NCI-H748 treated with DMSO at 0.1 percent for 48 hours (cell line): ENCODE data around the gene GLUD2.
A peak's percentile ranks its signal among the peaks of the same experiment; 100 is the strongest.
"Not testable (repeated sequence)": the region's sequence is repeated elsewhere in the genome, so short reads cannot be mapped to it uniquely, and the experiment has no call there.

Source experiments
- DNase-seq: peaks from one replicate; lab custom pipeline; 2025; lab: John Stamatoyannopoulos, UW

Gene GLUD2

GRCh38 chrX:121047441-121048419, at the start of gene GLUD2:
Gene GLUD2, plus strand, starts transcription at chrX:121047610. Its CDS starts 75 bp downstream, at chrX:121047685.
- not testable (repeated sequence) for DNase-seq

- no peak for DNase-seq
Measured at GRCh38 chrX:120999413-120999812, 48.0 kb upstream of the GLUD2 start.

- no peak for DNase-seq
Measured at GRCh38 chrX:121000589-121000988, 46.8 kb upstream of the GLUD2 start.

GRCh38 chrX:121008920-121009319, 38.5 kb upstream of the GLUD2 start:
- DNase-seq, result no peak

GRCh38 chrX:121009764-121010163, 37.6 kb upstream of the GLUD2 start:
- DNase-seq, result no peak

- DNase-seq, result no peak
Measured at GRCh38 chrX:121010218-121010617, 37.2 kb upstream of the GLUD2 start.

GRCh38 chrX:121011254-121011653, 36.2 kb upstream of the GLUD2 start:
- DNase-seq, result no peak

- DNase-seq, result no peak
Measured at GRCh38 chrX:121013897-121014455, 33.4 kb upstream of the GLUD2 start.

- no peak for DNase-seq
Measured at GRCh38 chrX:121014826-121015225, 32.6 kb upstream of the GLUD2 start.

GRCh38 chrX:121028419-121028818, 19.0 kb upstream of the GLUD2 start:
- DNase-seq, result no peak

GRCh38 chrX:121030083-121030482, 17.3 kb upstream of the GLUD2 start:
- no peak for DNase-seq

- no peak for DNase-seq
Measured at GRCh38 chrX:121032531-121032930, 14.9 kb upstream of the GLUD2 start.

- DNase-seq, result no peak
Measured at GRCh38 chrX:121036137-121036536, 11.3 kb upstream of the GLUD2 start.

GRCh38 chrX:121036951-121037350, 10.5 kb upstream of the GLUD2 start:
- no peak for DNase-seq

GRCh38 chrX:121050781-121051180, 3.4 kb downstream of the GLUD2 start:
- DNase-seq, result no peak

GRCh38 chrX:121052122-121052521, 4.7 kb downstream of the GLUD2 start:
- no peak for DNase-seq

GRCh38 chrX:121062289-121062688, 14.9 kb downstream of the GLUD2 start:
- DNase-seq, result no peak

- no peak for DNase-seq
Measured at GRCh38 chrX:121064579-121064978, 17.2 kb downstream of the GLUD2 start.

GRCh38 chrX:121084247-121084646, 36.8 kb downstream of the GLUD2 start:
- DNase-seq, result peak; percentile 71

GRCh38 chrX:121084903-121085611, 37.6 kb downstream of the GLUD2 start:
- DNase-seq, result no peak

- no peak for DNase-seq
Measured at GRCh38 chrX:121085612-121086010, 38.2 kb downstream of the GLUD2 start.

GRCh38 chrX:121093011-121093410, 45.6 kb downstream of the GLUD2 start:
- no peak for DNase-seq
